ENCODE data around the gene TMEM272.

DNA sequence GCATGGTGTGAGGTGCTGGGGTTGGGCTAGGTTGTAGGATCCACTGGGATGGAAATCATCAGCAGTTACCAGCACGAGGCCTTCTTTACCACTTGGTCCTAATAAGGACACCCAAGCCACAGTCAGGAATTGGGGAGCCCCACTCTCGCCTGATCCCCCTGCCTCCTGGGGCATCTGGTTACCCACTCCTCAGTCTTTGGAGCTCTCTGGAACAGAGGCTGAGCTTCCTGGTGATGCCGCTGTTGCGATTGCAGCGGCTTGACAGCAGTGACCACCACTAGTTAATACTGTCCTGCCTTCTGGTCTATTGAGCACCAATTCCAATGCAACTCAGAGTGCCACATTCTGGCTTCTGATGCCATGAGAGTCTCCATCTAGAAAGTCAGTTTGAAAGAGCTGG lies 13.5 kb downstream of the TMEM272 start:
- TF ChIP-seq, protein P1, sequence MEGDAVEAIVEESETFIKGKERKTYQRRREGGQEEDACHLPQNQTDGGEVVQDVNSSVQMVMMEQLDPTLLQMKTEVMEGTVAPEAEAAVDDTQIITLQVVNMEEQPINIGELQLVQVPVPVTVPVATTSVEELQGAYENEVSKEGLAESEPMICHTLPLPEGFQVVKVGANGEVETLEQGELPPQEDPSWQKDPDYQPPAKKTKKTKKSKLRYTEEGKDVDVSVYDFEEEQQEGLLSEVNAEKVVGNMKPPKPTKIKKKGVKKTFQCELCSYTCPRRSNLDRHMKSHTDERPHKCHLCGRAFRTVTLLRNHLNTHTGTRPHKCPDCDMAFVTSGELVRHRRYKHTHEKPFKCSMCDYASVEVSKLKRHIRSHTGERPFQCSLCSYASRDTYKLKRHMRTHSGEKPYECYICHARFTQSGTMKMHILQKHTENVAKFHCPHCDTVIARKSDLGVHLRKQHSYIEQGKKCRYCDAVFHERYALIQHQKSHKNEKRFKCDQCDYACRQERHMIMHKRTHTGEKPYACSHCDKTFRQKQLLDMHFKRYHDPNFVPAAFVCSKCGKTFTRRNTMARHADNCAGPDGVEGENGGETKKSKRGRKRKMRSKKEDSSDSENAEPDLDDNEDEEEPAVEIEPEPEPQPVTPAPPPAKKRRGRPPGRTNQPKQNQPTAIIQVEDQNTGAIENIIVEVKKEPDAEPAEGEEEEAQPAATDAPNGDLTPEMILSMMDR (IDR thresholded peaks at IDR 0.05): no peak
- no peak for TF ChIP-seq EP300 (IDR thresholded peaks at IDR 0.05)
- TF ChIP-seq POLR2A (IDR thresholded peaks at IDR 0.05): no peak
- no peak for TF ChIP-seq POLR2AphosphoS5 (IDR thresholded peaks at IDR 0.05)
